GM21723 (cell line): ENCODE data around the gene MAPK1.
"Not testable (repeated sequence)": the region's sequence is repeated elsewhere in the genome, so short reads cannot be mapped to it uniquely, and the experiment has no call there.

Experiments used
- ATAC-seq: cut with Tn5 transposase; IDR thresholded peaks from one replicate; pipeline ENCODE4 v1.9.1; 2021; ENCODE audit warnings: mild to moderate bottlenecking, moderate library complexity; ENCODE audit not compliant: unreplicated experiment

MAPK1 gene

DNA sequence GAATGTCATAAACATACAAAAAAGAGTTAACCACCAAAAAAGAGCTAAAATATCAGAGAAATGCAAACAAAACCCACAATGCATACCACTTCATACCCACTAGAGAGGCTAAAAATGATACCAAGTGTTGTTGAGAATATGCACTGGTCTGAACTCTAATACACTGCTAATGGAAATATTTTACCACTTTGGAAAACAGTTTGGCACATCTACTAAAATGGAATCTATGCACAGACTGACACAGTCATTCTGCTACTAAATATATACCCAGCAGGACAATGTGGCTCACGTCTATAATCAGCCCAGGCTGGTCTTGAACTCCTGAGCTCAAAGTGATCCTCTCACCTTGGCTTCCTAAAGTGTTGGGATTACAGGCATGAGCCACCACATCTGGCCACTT lies 18.0 kb downstream of the MAPK1 start:
- ATAC-seq, result no peak

DNA sequence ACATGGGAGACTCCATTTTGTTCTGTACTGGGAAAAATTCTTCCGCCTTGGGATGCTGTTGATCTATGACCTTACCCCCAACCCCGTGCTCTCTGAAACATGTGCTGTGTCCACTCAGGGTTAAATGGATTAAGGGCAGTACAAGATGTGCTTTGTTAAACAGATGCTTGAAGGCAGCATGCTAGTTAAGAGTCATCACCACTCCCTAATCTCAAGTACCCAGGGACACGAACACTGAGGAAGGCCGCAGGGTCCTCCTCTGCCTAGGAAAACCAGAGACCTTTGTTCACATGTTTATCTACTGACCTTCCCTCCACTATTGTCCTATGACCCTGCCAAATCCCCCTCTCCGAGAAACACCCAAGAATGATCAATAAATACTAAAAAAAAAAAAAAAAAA lies 19.4 kb downstream of the MAPK1 start:
- ATAC-seq, result not testable (repeated sequence)

DNA sequence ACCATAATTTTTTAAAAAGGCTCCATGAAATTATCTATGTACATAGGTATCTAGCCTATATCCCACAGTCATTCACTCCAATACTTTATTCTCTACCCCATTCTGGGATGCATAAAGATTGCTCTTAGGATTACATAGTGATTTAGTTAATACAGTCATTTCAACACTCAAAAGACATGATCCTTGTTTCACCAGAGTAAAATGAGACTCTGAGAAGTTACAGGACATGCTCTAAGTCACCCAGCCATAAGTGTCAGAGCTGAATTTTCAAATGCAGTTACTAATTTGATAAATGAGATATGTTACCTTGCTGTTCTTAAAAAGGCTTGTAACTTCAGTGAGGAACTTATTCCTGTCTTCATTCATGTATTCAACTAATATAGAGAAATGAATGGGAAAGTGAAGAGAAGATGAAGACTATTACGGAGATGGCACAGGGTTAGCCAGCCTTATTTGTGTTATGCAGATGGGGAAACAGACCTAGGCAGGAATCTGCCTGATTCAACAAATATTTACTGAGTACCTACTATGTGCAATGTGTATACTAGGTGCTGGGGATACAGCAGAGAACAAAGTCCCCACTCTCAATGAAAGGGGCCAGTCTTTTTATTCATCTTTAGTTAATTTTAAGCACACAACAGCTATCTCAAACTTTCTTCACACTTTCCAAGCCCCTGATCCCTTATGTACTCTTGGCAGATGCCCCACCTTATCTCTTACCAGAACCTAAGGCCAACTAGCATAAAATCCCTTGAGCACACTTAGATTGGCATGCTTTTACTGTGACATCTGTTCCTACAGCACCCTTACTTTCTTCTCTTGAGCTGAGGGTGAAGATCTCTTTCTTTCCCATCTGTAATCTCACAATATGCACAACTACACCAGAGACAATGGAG lies 21.6 kb downstream of the MAPK1 start:
- ATAC-seq, result no peak

DNA sequence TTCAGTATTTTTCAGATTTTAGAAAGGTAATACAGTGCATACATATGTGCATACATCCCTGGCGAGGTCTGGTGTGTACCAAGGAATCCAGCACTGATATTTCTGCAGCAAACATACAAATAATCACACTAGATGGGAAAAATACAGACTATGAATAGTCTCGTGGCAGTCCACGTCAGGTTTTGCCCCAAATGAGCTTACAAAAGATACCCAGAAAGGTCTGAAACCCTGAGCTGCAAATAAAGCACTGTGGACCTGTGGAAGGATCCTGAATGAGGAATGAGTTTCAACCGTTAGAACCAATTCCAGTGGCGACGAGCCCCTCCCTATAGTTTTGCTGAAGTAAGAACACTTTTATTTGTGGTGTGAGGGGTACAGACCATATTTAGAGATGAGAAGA lies 24.5 kb downstream of the MAPK1 start:
- ATAC-seq, result no peak

DNA sequence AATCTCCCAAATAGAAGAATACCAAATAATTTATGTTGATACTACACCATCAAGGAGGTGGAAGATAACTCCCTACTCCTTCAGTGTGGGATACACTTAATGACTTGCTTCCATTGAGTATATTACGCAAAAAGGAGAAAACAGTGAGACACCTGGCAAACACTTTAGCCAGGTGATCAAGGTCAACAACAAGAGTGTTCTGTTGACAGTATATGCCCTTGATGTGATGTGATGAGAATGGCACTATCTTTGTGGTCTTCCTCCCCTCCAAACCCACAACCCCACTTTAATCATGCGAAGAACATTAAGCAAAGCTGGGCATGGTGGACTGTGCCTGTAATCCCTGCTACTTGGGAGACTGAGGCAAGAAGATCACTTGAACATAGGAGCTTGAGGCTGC lies 26.0 kb downstream of the MAPK1 start:
- ATAC-seq, result no peak

DNA sequence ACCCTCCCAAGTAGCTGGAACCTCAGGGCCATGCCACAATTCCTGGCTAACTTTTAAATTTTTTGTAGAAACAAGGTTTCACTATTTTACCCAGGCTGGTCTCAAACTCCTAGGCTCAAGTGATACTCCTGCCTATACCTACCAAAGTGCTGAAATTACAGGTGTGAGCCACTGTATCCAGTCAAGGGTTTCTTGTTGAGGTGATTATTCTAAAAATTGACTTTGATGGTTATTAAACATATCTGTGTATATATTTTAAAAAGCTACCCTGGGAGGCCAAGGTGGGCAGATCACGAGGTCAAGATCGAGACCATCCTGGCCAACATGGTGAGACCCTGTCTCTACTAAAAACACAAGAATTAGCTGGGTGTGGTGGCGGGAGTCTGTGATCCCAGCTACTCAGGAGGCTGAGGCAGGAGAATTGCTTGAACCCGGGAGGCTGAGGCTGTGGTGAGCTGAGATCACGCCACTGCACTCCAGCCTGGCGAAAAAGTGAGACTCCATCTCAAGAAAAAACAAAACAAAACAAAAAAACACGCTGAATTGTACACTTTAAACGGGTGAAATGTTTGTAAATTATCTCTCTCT lies 27.1 kb downstream of the MAPK1 start:
- ATAC-seq, result no peak

DNA sequence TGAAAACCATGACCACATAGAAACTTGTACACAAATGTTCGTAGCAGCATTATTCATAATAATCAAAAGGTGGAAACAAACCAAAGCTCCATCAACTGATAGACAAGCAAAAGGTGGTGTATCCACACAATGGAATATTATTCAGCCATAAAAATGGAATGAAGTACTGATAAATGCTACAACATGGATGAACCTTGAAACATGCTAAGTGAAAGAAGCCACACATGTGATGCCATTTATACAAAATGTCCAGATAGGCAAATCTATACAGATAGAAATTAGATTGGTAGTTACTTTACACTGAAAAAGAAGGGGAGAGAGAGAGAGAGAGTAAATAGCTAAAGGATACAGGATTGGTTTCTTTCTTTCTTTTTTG lies 27.7 kb downstream of the MAPK1 start:
- ATAC-seq, result no peak

DNA sequence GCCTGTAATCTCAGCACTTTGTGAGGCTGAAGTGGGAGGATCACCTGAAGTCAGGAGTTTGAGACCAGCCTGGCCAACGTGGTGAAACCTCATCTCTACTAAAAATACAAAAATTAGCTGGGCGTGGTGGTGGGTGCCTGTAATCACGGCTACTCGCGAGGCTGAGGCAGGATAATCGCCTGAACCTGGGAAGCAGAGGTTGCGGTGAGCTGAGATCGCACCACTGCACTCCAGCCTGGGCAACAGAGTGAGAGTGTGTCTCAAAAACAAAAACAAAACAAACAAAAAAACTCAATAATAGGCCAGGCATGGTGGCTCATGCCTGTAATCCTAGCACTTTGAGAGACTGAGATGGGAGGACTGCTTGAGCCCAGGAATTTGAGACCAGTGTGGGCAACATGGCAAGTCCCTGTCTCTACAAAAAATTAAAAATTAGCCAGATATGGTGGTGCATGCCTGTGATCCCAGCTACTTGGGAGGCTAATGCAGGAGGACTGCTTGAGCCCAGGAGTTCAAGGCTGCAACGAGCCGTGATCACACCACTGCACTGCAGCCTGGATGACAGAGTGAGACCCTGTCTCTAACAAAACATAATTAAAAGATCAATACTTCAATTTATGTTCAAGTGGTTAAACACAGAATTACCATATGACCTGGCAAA lies 28.2 kb downstream of the MAPK1 start:
- ATAC-seq, result not testable (repeated sequence)

DNA sequence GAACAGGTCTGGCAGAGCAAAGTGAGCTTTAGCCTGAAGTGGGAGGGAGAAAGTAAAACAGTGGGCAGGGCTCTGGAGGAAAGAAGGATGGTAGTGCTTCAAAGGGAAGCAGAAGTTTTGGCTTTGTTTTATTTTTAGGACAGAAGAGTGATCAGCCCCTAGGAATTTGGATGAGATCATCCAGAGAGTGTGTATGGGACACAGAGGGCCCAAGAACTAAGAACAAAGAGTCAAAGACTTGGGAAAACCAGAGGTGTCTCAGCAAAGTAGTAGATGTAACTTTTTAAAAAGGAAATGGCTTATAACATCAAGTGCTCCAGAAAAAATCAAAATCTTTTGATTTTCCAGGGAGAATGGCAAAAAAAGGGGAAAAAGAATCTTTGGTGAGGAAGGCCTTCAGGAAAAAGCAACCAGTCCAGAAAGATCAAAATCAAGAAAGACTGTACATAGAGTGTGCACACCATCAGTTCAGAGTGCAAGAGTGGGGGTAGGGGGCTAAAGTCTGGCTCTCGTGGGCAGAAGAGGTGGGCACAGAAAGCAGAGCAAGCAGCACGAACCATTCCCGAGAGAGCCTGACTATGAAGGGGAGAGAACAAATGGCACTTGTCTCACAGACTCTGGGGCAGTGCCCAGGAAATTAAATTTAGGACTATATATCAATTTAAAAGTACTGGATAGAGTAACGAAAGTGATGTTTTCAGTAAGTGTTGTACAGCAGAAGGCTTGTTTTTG lies 30.0 kb downstream of the MAPK1 start:
- no peak for ATAC-seq

DNA sequence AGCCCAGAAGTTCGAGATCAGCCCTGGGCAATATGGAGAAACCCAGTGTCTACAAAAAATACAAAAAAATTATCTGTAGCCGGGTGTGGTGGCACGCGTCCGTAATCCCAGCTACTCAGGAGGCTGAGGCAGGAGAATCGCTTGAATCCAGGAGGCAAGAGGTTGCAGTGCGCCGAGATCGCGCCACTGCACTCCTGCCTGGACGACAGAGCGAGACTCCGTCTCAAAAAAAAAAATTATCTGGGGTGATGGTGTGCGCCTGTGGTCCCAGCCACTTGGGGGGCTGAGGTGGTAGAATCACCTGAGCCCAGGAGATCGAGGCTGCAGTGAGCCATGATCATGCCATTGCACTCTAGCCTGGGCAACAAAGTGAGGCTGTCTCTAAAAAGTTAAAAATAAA lies 31.0 kb downstream of the MAPK1 start:
- ATAC-seq, result not testable (repeated sequence)

DNA sequence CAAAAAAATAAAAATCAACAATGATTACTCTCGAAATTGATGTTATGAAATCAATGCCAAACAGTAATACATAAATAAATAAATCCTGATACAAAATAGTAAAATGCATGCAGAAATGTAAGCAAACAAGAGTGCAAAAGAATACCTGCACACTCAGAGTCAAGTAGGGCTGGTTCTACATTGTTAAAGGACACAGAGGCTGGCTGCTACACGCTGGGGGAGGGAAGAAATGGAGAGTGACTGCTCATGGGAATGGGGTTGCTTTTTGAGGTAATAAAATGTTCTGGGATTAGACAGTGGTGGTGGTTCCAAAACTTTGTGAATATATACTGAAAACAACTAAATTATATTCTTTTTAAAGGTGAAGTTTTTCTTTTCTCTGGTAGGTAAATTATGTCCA lies 32.1 kb downstream of the MAPK1 start:
- ATAC-seq, result no peak

DNA sequence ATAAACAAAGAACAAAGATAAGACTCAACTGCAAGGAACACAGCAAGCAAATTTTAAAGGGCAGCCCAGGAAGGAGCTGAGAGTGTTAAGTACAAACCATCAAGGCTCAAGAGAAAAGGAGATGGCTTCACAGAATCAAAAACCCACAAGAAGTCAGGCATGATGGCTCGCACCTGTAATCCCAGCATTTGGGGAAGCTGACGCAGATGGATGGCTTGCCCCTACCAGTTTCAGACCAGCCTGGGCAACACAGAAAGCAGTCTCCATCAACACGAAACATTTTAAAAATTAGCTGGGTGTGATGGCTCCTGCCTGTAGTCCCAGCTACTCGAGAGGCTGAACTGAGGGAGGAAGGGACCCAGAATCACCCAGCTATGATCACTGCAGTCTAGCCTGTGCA lies 32.6 kb downstream of the MAPK1 start:
- ATAC-seq, result no peak

DNA sequence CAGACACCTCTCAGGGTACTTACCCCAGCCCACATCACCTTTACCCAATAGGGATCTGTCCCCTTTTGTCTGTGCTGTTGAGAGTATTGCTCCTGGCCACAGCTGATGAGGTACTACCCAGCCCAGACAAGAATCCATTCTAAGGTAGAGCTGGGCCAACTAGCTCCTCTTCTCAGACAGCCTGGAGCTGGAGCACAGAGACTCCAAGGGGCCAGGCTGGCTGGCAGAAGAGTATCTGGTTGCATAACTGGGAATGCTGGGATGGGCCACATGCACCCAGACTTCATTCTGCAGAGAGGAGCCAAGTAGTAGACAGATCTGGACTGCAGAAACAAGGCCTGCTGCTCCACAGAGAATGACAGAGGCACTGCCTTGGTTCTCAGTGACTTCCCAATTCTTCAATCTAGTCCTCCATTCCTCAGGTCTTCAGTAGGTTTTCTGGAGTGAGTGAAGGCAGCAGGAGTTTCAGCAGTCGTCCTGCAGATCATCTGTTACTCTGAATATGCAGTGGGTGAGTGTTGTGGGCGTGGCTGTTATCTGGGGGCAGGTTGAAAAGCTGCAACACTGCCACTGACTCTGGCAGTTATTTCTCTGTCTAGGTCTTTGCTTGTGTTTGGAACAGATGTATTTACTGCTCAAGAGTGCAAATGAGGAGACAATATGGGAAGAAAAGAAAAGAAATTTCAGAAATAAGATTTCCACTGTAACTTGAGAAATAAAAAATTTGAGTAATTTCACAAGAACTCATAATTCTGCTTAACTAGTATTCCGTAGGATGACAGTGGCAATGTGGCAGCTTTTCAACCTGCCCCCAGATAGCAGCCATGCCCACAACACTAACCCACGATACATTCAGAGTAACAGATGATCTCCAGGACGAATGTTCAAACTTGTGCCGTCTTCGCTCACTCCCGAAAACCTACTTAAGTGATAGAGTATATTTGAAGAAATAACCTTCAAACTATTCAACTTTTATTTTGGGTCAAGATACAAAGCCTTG lies 34.9 kb downstream of the MAPK1 start:
- ATAC-seq, result no peak

DNA sequence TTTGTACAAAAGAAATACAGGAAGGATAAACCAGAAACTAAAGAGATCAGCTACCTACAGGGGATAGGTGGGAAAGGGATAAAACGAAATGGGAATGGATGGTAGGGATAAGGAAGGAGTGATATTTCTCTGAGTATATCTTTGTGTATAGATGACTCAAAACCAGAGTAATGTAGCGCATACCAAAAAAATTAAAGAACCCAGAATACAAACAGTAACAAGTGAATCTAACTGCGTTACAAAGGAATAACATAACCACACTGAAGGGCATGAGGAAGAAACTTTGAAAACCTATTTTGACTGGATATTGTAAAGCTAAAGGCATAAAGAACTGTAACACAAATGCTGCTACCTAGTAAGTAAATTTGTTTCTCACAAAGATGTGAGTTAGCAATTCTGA lies 37.9 kb downstream of the MAPK1 start:
- no peak for ATAC-seq

DNA sequence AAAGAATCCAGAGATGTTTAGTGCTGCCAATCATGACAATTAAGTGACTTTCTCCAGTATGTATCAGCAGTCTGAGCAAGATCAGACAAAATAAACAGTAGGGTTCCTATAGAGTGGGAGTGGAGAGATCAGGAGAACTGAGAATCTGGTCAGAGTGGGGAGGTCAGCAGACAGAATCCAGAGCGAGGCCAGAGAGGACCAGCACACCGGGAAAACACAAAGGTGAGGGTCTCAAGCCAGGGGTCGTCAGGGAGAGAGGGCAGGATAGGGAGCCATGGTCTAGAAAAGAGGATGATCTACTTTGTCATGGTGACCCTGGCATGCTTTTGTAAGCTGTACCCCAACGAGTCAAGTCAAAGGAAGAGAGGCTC lies 39.2 kb downstream of the MAPK1 start:
- ATAC-seq, result no peak

DNA sequence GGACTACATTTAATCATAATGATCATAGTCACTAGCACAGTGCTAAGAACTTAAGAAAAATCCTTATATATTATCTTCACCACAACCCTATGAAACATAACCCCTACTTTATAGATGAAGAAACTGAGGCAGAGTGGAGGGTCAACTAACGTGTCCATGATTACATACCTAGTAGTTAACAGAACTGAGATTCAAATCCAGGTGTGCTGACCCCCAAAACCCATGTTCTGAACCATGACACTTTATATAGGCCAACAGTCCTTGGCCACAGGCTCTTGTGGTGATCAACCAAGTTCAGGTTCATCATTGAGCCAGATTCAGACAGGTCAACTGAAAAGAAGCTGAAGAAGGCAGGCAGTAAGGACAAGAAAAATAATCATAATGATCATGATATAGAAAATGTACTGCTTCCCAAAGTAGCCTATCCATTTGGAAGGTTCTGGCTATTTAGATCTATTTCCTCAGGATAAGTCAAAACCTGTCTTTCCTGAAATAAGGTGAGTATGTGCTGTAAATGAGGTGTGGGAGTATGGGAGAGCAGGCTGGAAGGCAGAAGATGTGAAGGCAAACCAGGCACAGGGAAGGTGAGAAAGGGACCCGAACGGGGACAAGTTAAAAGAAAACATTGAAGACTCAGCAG lies 39.7 kb downstream of the MAPK1 start:
- ATAC-seq, result no peak

DNA sequence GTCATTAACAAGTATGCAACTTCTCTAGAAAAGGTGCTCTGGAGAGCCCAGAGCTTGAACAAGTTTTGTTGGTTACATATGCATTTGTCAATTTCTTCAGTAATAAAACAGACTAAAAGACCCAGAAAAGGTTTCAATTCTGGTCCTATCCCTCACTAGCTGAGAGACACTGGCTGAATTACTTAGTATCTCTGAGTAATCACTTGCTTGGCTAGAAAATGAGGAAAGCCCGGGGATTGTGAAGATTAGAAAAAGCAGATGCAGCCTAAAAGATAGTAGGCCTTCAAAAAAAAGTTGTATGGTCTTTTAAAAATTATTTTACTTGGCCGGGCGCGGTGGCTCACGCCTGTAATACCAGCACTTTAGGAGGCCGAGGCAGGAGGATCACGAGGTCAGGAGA lies 41.2 kb downstream of the MAPK1 start:
- no peak for ATAC-seq

DNA sequence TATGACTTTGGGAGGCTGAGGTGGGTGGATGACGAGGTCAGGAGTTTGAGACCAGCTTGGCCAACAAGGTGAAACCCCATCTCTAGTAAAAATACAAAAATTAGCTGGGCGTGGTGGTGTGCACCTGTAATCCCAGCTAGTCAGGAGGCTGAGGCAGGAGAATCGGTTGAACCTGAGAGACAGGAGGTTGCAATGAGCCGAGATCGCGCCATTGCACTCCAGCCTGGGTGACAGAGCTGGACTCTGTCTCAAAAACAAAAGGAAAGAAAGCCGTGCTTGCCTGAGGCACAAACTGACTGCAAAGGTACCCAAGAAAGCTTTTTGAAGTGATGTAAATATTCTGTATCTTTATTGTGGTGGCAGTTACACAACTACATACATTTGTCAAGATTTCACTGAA lies 42.5 kb downstream of the MAPK1 start:
- not testable (repeated sequence) for ATAC-seq

DNA sequence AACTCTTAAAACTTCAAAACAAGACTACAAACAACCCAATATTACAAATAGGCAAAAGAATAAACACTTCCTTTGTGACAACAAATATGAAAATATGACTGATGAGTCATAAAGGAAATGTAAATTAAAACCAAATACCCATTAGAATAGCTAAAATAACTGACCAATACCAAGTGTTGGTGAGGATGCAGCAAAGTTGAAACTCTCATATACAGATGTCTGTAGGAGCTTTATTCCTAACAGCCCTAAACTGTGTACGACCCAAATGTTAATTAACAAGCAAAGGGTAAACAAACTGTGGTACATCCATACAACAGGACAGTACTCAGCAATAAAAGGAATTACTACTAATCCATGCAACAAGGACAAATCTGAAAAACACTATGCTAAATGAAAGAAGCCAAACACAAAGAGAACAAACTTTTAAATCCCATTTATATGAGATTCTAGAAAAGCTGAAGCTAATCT lies 43.0 kb downstream of the MAPK1 start:
- no peak for ATAC-seq
